Measurements from ENCODE around the gene PLEKHF1.

GRCh38 chr19:29667901-29668341 lies 2.7 kb downstream of the PLEKHF1 start:
- TF ChIP-seq, protein P1, sequence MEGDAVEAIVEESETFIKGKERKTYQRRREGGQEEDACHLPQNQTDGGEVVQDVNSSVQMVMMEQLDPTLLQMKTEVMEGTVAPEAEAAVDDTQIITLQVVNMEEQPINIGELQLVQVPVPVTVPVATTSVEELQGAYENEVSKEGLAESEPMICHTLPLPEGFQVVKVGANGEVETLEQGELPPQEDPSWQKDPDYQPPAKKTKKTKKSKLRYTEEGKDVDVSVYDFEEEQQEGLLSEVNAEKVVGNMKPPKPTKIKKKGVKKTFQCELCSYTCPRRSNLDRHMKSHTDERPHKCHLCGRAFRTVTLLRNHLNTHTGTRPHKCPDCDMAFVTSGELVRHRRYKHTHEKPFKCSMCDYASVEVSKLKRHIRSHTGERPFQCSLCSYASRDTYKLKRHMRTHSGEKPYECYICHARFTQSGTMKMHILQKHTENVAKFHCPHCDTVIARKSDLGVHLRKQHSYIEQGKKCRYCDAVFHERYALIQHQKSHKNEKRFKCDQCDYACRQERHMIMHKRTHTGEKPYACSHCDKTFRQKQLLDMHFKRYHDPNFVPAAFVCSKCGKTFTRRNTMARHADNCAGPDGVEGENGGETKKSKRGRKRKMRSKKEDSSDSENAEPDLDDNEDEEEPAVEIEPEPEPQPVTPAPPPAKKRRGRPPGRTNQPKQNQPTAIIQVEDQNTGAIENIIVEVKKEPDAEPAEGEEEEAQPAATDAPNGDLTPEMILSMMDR (IDR thresholded peaks at IDR 0.05) = no peak
- no peak for TF ChIP-seq POLR2A (IDR thresholded peaks at IDR 0.05)
